ENCODE measurements around the gene EFS.

DNA sequence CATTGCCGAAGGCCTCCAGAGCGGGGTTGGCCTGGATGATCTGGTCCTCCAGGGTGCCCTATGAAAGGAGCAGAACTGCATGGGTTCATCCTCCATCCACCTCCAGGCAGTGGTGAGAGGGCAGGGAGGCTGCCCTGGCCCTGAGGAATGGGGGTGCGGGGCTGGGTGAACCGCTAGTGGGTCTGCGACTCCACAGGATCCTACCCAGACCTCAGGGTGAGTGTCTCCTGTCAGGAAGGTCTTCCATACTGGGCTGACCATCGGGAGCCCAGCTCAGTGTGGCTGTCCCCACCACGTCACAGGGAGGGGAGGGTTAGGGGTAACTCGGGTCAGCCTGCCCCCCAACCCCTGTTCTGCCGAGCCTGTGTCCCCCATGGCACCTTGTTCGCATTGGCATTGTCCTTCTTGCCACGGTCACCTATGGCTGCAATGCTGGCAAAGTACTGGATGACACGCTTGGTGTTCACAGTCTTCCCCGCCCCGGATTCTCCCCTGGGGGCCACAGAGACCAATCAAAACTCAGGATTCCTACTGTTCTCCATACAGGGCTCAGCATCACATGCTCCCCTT is 39.4 kb upstream of the EFS start:
- TF ChIP-seq, protein P1, sequence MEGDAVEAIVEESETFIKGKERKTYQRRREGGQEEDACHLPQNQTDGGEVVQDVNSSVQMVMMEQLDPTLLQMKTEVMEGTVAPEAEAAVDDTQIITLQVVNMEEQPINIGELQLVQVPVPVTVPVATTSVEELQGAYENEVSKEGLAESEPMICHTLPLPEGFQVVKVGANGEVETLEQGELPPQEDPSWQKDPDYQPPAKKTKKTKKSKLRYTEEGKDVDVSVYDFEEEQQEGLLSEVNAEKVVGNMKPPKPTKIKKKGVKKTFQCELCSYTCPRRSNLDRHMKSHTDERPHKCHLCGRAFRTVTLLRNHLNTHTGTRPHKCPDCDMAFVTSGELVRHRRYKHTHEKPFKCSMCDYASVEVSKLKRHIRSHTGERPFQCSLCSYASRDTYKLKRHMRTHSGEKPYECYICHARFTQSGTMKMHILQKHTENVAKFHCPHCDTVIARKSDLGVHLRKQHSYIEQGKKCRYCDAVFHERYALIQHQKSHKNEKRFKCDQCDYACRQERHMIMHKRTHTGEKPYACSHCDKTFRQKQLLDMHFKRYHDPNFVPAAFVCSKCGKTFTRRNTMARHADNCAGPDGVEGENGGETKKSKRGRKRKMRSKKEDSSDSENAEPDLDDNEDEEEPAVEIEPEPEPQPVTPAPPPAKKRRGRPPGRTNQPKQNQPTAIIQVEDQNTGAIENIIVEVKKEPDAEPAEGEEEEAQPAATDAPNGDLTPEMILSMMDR (IDR thresholded peaks at IDR 0.05): no peak
- TF ChIP-seq POLR2AphosphoS5 (IDR thresholded peaks at IDR 0.05; ENCODE audit: low read depth, low read length) (no peak), TCF7L2 (IDR thresholded peaks at IDR 0.05; ENCODE audit: low read depth, low read length) (no peak)

Measured in Panc1 (cell line).